ENCODE data around the gene SMARCAL1.

DNA sequence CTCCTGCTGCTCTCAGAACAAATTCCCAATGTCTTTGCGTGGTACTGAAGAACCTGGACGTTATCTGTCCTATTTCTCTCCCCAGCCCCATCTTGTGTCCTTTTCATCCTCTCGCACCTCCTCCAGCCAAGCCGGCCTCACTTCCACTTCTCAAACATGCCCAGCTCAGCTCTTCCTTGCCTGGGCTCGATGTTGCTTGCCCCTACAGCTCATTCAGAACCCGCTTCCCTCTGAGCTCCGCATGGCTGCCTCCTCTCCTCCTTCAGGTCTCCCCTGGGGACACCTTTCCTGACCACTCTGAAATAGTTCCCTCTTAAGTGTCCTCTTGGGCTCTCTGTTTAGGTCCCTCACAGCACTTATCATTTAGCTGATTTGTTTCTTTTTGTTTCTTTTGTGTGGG lies 6.7 kb upstream of the SMARCAL1 start:
- TF ChIP-seq, protein P1, sequence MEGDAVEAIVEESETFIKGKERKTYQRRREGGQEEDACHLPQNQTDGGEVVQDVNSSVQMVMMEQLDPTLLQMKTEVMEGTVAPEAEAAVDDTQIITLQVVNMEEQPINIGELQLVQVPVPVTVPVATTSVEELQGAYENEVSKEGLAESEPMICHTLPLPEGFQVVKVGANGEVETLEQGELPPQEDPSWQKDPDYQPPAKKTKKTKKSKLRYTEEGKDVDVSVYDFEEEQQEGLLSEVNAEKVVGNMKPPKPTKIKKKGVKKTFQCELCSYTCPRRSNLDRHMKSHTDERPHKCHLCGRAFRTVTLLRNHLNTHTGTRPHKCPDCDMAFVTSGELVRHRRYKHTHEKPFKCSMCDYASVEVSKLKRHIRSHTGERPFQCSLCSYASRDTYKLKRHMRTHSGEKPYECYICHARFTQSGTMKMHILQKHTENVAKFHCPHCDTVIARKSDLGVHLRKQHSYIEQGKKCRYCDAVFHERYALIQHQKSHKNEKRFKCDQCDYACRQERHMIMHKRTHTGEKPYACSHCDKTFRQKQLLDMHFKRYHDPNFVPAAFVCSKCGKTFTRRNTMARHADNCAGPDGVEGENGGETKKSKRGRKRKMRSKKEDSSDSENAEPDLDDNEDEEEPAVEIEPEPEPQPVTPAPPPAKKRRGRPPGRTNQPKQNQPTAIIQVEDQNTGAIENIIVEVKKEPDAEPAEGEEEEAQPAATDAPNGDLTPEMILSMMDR (IDR thresholded peaks at IDR 0.05), result no peak
- no peak for TF ChIP-seq POLR2A (IDR thresholded peaks at IDR 0.05)
- no peak for TF ChIP-seq POLR2AphosphoS5 (IDR thresholded peaks at IDR 0.05)
- TF ChIP-seq EP300 (IDR thresholded peaks at IDR 0.05), result no peak
